Body of pancreas (tissue), 4 donors: ENCODE measurements around the gene SERPINF2.

ENCODE experiments used
- CTCF ChIP-seq, 7 experiments: fragments of 450-650 bp in 4 of 7; fragments of 200-600 bp in 3 of 7; sonication (generic) in 3 of 7; IDR thresholded peaks; one replicate each; pipeline ENCODE4 v1.5.1; 2016 to 2019; ENCODE audit warnings: antibody characterized with exemption in 7 of 7
- POLR2A ChIP-seq, 3 donors: fragments of 450-650 bp; IDR thresholded peaks; one replicate each; pipeline ENCODE4 v1.6.1; 2016; ENCODE audit warnings: antibody characterized with exemption in 3 of 3, mild to moderate bottlenecking in 2 of 3

- TF ChIP-seq CTCF (IDR thresholded peaks at IDR 0.05) = no peak
- no peak for TF ChIP-seq POLR2A (IDR thresholded peaks at IDR 0.05)
Observed at GRCh38 chr17:1715803-1716075, 26.9 kb upstream of the SERPINF2 start.
